GM18508 (cell line): ENCODE data around the gene TNPO2.
"Not testable (repeated sequence)": the region's sequence is repeated elsewhere in the genome, so short reads cannot be mapped to it uniquely, and the experiment has no call there.

Experiments
- ATAC-seq: cut with Tn5 transposase; IDR thresholded peaks from one replicate; pipeline ENCODE4 v1.9.1; 2021; ENCODE audit warnings: moderate number of reproducible peaks; ENCODE audit not compliant: insufficient read depth, unreplicated experiment

TNPO2 gene

DNA sequence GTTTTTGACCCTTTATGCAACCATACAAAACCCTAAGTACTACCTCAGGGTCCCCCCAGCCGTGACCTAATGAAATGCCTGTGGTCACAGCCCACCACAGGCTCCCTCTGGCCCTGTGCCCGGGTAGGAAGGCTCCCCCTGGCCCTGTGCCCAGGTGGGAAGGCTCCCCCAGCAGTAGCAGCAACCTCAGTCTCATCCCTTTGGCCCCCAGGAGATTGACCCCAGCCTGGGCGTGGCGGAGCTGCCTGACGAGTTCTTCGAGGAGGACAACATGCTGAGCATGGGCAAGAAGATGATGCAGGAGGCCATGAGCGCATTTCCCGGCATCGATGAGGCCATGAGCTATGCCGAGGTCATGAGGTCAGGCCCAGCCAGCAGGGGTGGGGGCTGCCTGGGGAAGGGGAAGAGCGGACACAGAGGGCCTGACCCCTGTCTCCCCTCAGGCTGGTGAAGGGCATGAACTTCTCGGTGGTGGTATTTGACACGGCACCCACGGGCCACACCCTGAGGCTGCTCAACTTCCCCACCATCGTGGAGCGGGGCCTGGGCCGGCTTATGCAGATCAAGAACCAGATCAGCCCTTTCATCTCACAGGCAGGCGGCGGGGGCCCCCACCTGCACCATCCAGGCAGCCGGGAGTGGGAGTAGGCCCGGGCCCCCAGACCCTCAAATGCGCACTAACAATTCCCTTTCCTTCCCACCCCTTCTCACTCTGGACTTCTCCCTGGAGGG lies 21.6 kb upstream of the TNPO2 start:
- no peak for ATAC-seq

DNA sequence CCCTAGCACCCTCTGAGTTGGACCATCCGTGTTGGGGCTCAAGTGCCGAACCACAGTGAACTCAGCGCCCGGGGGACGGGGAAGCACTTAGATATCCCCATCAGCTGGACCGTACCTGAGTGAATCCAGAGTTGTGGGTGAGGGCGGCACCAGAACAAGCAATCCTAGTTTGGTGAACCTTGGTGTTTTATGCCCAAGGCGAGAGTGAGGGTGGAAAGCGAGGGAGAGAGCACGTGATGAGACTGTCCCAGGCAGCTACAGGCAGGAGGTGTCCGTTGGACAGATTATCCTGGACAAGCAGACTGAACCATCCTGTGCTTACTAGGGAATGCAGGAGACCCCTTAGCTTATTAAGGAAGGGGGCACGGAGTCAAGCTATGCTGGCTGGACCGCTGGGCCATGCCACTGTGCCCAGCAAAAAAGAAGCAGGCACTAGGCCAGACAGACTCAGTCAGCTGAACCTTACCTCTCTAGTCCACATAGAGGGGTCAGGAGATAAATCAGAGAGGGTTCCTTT lies 14.2 kb upstream of the TNPO2 start:
- ATAC-seq, result no peak

GRCh38 chr19:12736995-12737834 lies 13.5 kb upstream of the TNPO2 start, which contains the start of gene GET3:
GET3 (plus strand) TSS chr19:12737497; CDS start chr19:12737506, 9 bp downstream.
- peak; percentile 49 for ATAC-seq

- no peak for ATAC-seq
Measured at GRCh38 chr19:12733369-12734214, 9.9 kb upstream of the TNPO2 start.

GRCh38 chr19:12731337-12731736 lies 7.6 kb upstream of the TNPO2 start:
- no peak for ATAC-seq

- no peak for ATAC-seq
Measured at GRCh38 chr19:12730064-12730463, 6.3 kb upstream of the TNPO2 start.

GRCh38 chr19:12727745-12728433 lies 4.2 kb upstream of the TNPO2 start:
- no peak for ATAC-seq

DNA sequence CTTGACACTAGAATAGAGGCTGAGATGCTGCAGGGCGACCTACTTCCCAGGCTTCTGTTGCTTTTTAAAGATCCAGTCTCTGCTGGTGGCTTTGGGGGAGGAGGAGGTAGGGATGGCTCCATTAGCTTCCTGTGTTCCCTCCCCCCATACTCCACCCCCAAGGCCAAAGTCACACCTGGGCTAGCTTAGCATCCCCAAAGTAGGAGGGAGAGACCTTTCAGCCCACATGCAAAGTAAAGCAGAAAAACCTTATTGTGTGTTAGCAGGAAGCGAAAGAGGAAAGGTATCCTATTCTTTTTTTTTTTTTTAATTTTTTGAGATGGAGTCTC lies 3.2 kb upstream of the TNPO2 start:
- no peak for ATAC-seq

GRCh38 chr19:12725612-12726011 lies 1.9 kb upstream of the TNPO2 start:
- ATAC-seq, result not testable (repeated sequence)

DNA sequence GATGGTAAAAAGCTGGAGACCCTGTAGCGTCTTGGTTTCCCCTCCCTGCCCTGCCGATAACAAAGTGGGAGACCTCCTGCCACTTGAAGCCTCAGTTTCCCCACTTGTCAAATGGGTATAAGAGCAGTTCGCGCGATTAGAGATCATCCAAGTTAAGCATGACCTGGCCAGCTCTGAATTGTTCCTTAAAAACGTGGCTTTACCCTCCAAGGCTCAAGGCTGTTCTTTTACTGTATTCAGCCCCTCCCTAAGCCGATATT lies 421 bp downstream of the TNPO2 start:
- ATAC-seq, result no peak

DNA sequence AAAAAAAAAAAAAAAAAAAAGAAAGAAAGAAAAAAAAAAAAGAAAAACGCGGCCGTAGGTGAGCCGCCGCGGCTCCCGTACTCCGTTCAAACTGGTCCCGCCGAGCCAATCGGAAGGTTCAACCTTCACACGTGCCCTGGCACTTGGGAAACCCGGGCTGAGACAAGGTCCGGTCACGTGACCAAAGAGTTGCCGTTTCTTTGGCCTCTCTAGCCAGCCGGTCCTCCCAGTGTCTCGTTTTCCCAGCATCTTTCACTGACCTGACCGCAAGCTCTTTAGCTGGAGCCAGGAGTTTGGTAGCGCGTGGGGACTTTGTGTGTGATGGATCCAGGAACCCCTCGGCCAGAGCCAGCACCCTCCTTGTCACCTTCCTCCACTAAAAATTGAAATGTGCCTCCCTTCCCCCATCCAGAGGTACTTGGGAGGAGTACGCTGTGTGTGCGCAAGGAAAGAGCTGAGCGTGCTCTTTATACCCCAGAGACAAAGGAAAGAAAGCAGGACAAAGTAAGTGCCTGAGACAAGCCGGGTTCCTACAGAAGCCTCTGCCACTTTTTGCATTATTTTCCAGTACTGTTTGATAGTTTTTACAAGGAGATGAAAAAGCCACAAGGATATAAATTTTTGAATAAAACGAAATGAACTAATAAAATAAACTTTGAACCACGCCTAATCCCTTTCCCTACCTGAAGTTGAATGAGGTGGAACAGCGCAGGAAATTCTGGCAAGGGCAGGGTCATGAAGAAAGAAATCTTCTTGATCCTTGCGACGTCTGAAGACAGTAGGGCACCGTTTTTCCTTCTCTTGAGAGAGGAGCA lies 959 bp downstream of the TNPO2 start:
- peak; percentile 72 for ATAC-seq

- no peak for ATAC-seq
Measured at GRCh38 chr19:12721656-12722565, 1.8 kb downstream of the TNPO2 start.

GRCh38 chr19:12720851-12721655 lies 2.7 kb downstream of the TNPO2 start:
- no peak for ATAC-seq

DNA sequence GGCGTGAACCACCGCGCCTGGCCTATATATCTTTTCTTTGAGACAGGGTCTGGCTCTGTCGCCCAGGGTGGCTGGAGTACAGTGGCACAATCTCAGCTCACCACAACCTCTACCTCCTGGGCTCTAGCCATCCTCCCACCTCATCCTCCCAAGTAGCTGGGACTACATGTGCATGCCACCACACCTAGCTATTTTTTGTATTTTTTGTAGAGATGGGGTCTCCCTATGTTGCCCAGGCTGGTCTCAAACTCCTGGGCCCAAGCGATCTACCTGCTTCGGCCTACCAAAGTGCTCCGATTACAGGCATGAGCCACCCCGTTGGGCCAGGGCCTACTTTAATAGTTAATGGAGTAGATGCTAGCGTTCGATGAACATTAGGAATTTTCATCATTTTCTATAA lies 3.4 kb downstream of the TNPO2 start:
- ATAC-seq, result no peak

DNA sequence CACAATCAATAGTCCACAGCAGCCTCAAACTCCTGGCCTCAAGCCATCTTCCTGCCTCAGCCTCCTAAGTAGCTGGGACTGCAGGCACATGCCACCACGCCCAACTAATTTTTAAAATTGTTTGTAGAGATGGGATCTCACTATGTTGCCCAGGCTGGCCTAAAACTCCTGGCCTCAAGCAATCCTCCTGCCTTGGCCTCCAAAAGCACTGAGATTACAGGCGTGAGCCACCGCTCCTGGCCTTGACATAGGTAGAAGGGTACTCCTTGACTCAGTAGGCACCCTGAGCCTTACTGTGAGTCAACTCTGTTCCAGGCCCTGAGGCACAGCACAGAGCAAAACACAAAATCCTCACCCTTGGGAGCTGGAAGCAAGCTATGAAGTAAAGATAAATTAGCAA lies 7.8 kb downstream of the TNPO2 start:
- ATAC-seq, result no peak

GRCh38 chr19:12715102-12715501 lies 8.6 kb downstream of the TNPO2 start:
- ATAC-seq, result no peak

DNA sequence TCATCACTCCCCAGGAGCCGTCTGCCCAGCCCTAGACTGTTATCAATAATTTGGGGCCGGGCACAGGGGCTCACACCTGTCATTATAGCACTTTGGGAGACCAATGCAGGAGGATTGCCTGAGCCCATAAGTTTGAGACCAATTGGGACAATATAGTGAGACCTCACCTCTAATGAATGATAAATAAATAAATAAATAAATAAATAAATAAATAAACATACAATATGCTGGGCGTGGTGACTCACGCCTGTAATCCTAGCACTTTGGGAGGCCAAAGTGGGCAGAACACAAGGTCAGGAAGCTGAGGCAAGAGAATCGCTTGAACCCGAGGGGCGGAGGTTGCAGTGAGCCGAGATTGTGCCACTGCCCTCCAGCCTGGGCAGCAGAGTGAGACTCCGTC lies 10.4 kb downstream of the TNPO2 start:
- not testable (repeated sequence) for ATAC-seq

GRCh38 chr19:12712077-12712476 lies 11.7 kb downstream of the TNPO2 start:
- not testable (repeated sequence) for ATAC-seq
